Measurements from ENCODE around the gene FOXK1. TPM values are rescaled to one million over a fixed set of nuclear protein-coding genes. Genes with fewer than 3 reads are reported as not detected.

Gene FOXK1
- total RNA-seq, 2 experiments from 2014 or later = 67.8 to 68.1 TPM

DNA sequence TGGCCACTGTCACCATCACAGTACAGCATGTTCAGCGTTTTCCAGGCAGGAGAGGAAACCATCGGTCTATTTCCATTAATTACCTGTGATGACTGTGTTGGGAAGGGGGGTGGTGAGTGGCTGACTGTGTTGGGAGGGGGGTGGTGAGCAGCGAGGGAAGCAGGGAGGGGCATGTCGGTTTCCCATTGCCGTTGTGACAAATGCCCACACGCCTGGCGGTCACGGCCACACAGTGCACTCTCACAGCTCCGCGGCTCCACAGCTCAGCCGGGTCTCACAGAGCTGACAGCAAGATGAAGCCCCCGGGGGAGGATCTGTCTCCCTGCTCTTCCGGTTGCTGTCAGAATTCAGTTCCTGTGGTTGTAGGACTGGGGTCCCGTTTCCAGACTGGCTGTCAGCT lies 132.3 kb downstream of the FOXK1 start:
- peaks cover 12% of the 10 kb centered on the region for H3K4me1 ChIP-seq (ENCODE audit: insufficient read depth, low read length)
- intact Hi-C loops (cut with DNase I, micrococcal nuclease) = no loop called here
- peaks cover 38% of the 10 kb centered on the region for H3K27me3 Mint-ChIP-seq
- no peak for ATAC-seq (ENCODE audit: poor library complexity)
- peaks cover 26 to 44% of the 10 kb centered on the region in 2 experiments for H3K27me3 ChIP-seq (ENCODE audit: control insufficient read depth in 1 of 2, insufficient read depth in 2 of 2, low read length in 2 of 2)
- CTCF ChIA-PET = no interaction called here
- H3K9me3 ChIP-seq (ENCODE audit: control insufficient read depth in 1 of 2, insufficient read depth in 1 of 2, low read length in 2 of 2) = peaks cover 0 to 33% of the 10 kb centered on the region in 2 experiments
- DNase-seq = no peak
- no peak overlapping the region for H3K27ac ChIP-seq (ENCODE audit: low read depth in 1 of 2, low read length in 2 of 2)
- no peaks in the 10 kb centered on the region for H3K36me3 Mint-ChIP-seq (ENCODE audit: low read depth)
- H3K27ac Mint-ChIP-seq = no peak overlapping the region
- H3K36me3 ChIP-seq (ENCODE audit: insufficient read depth, low read length) = no peaks in the 10 kb centered on the region
- TF ChIP-seq, protein P1, sequence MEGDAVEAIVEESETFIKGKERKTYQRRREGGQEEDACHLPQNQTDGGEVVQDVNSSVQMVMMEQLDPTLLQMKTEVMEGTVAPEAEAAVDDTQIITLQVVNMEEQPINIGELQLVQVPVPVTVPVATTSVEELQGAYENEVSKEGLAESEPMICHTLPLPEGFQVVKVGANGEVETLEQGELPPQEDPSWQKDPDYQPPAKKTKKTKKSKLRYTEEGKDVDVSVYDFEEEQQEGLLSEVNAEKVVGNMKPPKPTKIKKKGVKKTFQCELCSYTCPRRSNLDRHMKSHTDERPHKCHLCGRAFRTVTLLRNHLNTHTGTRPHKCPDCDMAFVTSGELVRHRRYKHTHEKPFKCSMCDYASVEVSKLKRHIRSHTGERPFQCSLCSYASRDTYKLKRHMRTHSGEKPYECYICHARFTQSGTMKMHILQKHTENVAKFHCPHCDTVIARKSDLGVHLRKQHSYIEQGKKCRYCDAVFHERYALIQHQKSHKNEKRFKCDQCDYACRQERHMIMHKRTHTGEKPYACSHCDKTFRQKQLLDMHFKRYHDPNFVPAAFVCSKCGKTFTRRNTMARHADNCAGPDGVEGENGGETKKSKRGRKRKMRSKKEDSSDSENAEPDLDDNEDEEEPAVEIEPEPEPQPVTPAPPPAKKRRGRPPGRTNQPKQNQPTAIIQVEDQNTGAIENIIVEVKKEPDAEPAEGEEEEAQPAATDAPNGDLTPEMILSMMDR (IDR thresholded peaks at IDR 0.05) = no peak
- H3K4me1 Mint-ChIP-seq (ENCODE audit: low read depth) = peaks cover under 1% of the 10 kb centered on the region
- POLR2A ChIA-PET = no interaction called here
- H3K9me3 Mint-ChIP-seq = no peaks in the 10 kb centered on the region
- no peak overlapping the region for H3K4me3 Mint-ChIP-seq
- H3K4me3 ChIP-seq (ENCODE audit: low read length) = no peak overlapping the region

DNA sequence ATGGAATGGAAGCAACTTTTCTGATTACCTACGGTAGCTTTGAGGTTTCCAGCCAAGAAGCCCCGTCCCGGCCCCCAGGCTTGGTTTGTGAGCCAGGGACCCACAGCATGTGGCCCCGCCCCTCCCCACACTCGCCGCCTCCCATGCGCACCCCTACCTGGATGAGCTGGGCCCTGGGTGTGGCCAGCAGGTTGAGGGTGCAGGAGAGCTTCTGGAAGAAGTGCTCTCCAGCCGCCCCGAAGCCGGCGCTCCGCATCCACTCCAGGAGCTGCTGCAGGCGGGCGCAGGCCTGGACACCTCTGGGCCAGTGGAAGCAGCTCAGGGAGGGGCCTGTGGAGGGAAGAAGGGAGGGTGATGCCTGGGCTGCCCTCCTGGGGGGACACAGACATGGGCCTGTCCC lies 133.0 kb downstream of the FOXK1 start:
- Mint-ChIP-seq H3K27ac (no peak overlapping the region), H3K9me3 (no peaks in the 10 kb centered on the region), H3K36me3 (ENCODE audit: low read depth) (no peaks in the 10 kb centered on the region), H3K4me3 (no peak overlapping the region), H3K27me3 (peaks cover 39% of the 10 kb centered on the region), H3K4me1 (ENCODE audit: low read depth) (no peaks in the 10 kb centered on the region)
- CTCF ChIA-PET = no interaction called here
- no peak overlapping the region for H3K27ac ChIP-seq (ENCODE audit: low read depth in 1 of 2, low read length in 2 of 2)
- H3K9me3 ChIP-seq (ENCODE audit: control insufficient read depth in 1 of 2, insufficient read depth in 1 of 2, low read length in 2 of 2) = peaks cover 0 to 33% of the 10 kb centered on the region in 2 experiments
- H3K4me1 ChIP-seq (ENCODE audit: insufficient read depth, low read length) = peaks cover 5% of the 10 kb centered on the region
- ATAC-seq (ENCODE audit: poor library complexity) = no peak
- no peaks in the 10 kb centered on the region for H3K36me3 ChIP-seq (ENCODE audit: insufficient read depth, low read length)
- peaks cover 32 to 44% of the 10 kb centered on the region in 2 experiments for H3K27me3 ChIP-seq (ENCODE audit: control insufficient read depth in 1 of 2, insufficient read depth in 2 of 2, low read length in 2 of 2)
- TF ChIP-seq, protein P1 (IDR thresholded peaks at IDR 0.05) = no peak
- H3K4me3 ChIP-seq (ENCODE audit: low read length) = no peak overlapping the region
- no peak for DNase-seq
- POLR2A ChIA-PET = no interaction called here
- intact Hi-C loops (cut with DNase I, micrococcal nuclease) = no loop called here

- DNase-seq (no peak), ATAC-seq (ENCODE audit: poor library complexity) (no peak)
- peaks cover 0 to 33% of the 10 kb centered on the region in 2 experiments for H3K9me3 ChIP-seq (ENCODE audit: control insufficient read depth in 1 of 2, insufficient read depth in 1 of 2, low read length in 2 of 2)
- Mint-ChIP-seq H3K36me3 (ENCODE audit: low read depth) (no peaks in the 10 kb centered on the region), H3K9me3 (no peaks in the 10 kb centered on the region), H3K27me3 (peaks cover 35% of the 10 kb centered on the region), H3K4me3 (no peak overlapping the region), H3K4me1 (ENCODE audit: low read depth) (no peaks in the 10 kb centered on the region), H3K27ac (no peak overlapping the region)
- H3K27me3 ChIP-seq (ENCODE audit: control insufficient read depth in 1 of 2, insufficient read depth in 2 of 2, low read length in 2 of 2) = peaks cover 29 to 37% of the 10 kb centered on the region in 2 experiments
- CTCF ChIA-PET = no interaction called here
- TF ChIP-seq, protein P1 (IDR thresholded peaks at IDR 0.05) = no peak
- H3K27ac ChIP-seq (ENCODE audit: low read depth in 1 of 2, low read length in 2 of 2) = no peak overlapping the region
- intact Hi-C loops (cut with DNase I, micrococcal nuclease) = no loop called here
- no peaks in the 10 kb centered on the region for H3K4me1 ChIP-seq (ENCODE audit: insufficient read depth, low read length)
- POLR2A ChIA-PET = no interaction called here
- H3K4me3 ChIP-seq (ENCODE audit: low read length) = no peak overlapping the region
- no peaks in the 10 kb centered on the region for H3K36me3 ChIP-seq (ENCODE audit: insufficient read depth, low read length)
Measured at GRCh38 chr7:4815609-4816418, 133.7 kb downstream of the FOXK1 start.

All from CD4-positive, alpha-beta T cell (primary cell).